ENCODE results near the gene ATXN2. TPM values are rescaled to one million over a fixed set of nuclear protein-coding genes. Genes with fewer than 3 reads are reported as not detected.
"Not testable (repeated sequence)": the region's sequence is repeated elsewhere in the genome, so short reads cannot be mapped to it uniquely, and the experiment has no call there.

Gene ATXN2
- total and polyA plus RNA-seq, 4 donors, result 51.7 to 99.2 (median 74.4) TPM

DNA sequence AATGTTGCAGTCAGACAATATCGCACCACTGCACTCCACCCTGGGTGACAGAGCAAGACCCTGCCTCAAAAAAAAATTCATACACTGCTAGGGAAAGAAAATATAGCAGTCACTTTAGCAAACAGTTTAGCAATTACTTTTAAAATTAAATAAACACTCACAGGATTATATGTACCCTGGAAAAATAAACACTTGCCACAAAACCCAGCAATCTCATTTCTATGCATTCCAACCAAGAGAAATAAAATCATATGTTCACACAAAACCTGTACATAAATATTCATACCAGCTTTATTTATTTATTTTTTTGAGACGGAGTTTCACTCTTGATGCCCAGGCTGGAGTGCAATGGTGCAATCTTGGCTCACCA, 20.2 kb downstream of the ATXN2 start:
- H3K9me3 ChIP-seq (ENCODE audit: control insufficient read depth, insufficient read depth, low read length), result no peaks in the 10 kb centered on the region
- 100% methylated on average over 1 of the region's 2 CpGs for WGBS (ENCODE audit: insufficient coverage)
- no peaks in the 10 kb centered on the region for H3K27me3 ChIP-seq (ENCODE audit: control insufficient read depth, insufficient read depth, low read length)
- DNase-seq (ENCODE audit: low read depth in 4 of 6, low spot score in 6 of 6), result no peak
- H3K4me1 ChIP-seq (ENCODE audit: control insufficient read depth, insufficient read depth, low read length), result peaks cover 3% of the 10 kb centered on the region
- H3K4me3 ChIP-seq (ENCODE audit: low read depth, low read length), result no peak overlapping the region
- no peak overlapping the region for H3K27ac ChIP-seq (ENCODE audit: low read depth, low read length)
- H3K36me3 ChIP-seq (ENCODE audit: control insufficient read depth, insufficient read depth, low read length), result peaks cover 10% of the 10 kb centered on the region

DNA sequence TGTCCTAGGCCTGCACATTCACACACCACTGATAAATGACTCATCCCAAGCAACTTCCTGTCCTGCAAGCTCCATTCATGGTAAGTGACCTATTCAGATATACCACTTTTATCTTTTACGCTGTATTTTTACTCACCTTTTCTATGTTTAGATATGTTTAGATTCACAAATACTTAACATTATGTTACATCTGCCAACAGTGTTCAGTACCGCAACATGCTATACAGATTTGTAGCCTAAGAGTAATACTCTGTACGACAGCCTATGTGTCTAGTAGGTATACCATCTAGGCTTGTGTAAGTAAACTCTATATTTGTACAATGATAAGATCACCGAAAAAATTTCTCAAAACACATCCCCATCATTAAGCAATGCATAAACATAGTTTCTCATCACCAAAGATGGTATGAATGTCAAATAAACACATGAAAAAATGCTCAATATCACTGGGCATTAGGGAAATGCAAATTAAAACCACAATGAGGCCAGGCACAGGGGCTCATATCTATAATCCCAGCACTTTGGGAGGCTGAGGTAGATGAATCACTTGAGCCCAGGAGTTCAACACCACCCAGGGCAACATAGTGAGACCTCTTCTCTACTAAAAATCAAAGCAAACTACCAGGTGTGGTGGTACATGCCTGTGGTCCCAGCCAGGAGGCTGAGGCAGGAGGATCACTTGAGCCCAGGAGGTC, 20.7 kb downstream of the ATXN2 start:
- Histone ChIP-seq H3K27ac (ENCODE audit: low read depth, low read length) (no peak overlapping the region), H3K4me3 (ENCODE audit: low read depth, low read length) (no peak overlapping the region), H3K27me3 (ENCODE audit: control insufficient read depth, insufficient read depth, low read length) (no peaks in the 10 kb centered on the region), H3K4me1 (ENCODE audit: control insufficient read depth, insufficient read depth, low read length) (peaks cover 3% of the 10 kb centered on the region), H3K9me3 (ENCODE audit: control insufficient read depth, insufficient read depth, low read length) (no peaks in the 10 kb centered on the region), H3K36me3 (ENCODE audit: control insufficient read depth, insufficient read depth, low read length) (peaks cover 10% of the 10 kb centered on the region)
- DNase-seq (ENCODE audit: low read depth in 4 of 6, low spot score in 6 of 6), result no peak
- no CpG with 5 or more reads among the region's 4 CpGs for WGBS (ENCODE audit: insufficient coverage)

DNA sequence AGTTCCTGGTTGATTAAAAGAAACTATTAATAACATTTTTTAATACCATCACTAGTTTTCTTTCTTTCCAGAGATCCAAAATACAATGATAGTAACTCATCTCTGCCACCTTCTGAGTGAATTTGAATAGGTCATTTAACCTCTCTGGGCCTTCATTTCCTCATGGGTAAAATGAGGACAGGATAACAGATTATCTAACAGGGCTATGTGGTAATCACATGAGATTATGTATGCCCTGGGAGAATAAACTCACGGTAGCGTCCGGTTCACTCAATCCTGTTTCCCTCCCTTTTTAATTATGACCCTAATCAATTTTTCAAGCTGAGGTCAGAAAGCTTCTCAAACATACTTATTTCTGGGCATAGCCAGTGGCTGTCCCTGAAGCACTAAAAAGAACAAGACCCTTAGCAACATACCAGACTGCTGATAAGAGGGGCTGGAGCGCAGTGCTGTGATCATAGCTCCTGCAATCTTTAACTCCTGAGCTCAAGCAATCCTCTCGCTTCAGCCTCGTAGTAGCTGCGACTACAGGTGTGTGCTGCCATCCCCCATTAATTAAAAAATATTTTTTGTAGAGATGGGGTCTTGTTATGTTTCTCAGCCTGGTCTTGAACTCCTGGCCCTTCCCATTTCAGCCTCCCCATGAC, 24.2 kb downstream of the ATXN2 start:
- DNase-seq (ENCODE audit: low read depth in 4 of 6, low spot score in 6 of 6), result no peak
- H3K4me3 ChIP-seq (ENCODE audit: low read depth, low read length), result no peak overlapping the region
- no peaks in the 10 kb centered on the region for H3K9me3 ChIP-seq (ENCODE audit: control insufficient read depth, insufficient read depth, low read length)
- WGBS (ENCODE audit: insufficient coverage), result 100% methylated on average over 1 of the region's 7 CpGs
- H3K27me3 ChIP-seq (ENCODE audit: control insufficient read depth, insufficient read depth, low read length), result no peaks in the 10 kb centered on the region
- H3K27ac ChIP-seq (ENCODE audit: low read depth, low read length), result no peak overlapping the region
- peaks cover 4% of the 10 kb centered on the region for H3K36me3 ChIP-seq (ENCODE audit: control insufficient read depth, insufficient read depth, low read length)
- no peaks in the 10 kb centered on the region for H3K4me1 ChIP-seq (ENCODE audit: control insufficient read depth, insufficient read depth, low read length)

DNA sequence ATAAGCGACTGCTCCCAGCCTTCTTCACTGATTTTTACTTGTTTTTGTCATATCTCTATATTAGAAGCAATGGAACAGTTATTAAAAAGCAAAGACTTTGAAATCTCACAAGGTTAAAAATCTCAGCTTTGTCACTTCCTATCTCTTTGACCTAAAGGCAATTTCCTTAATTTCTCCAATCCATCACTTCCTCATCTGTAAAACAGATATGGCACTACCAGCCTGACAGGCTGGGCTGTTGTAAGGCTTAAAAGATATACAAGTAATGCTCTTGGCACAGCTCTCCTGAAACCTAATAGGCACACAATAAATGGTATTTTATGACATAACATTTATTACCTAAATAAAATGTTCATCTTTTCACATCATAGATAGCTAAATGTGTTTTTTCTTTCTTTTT, 25.6 kb downstream of the ATXN2 start:
- Histone ChIP-seq H3K27ac (ENCODE audit: low read depth, low read length) (no peak overlapping the region), H3K27me3 (ENCODE audit: control insufficient read depth, insufficient read depth, low read length) (no peaks in the 10 kb centered on the region), H3K9me3 (ENCODE audit: control insufficient read depth, insufficient read depth, low read length) (no peaks in the 10 kb centered on the region), H3K4me1 (ENCODE audit: control insufficient read depth, insufficient read depth, low read length) (no peaks in the 10 kb centered on the region), H3K36me3 (ENCODE audit: control insufficient read depth, insufficient read depth, low read length) (no peaks in the 10 kb centered on the region), H3K4me3 (ENCODE audit: low read depth, low read length) (no peak overlapping the region)
- DNase-seq (ENCODE audit: low read depth in 4 of 6, low spot score in 6 of 6), result no peak
- no CpG with 5 or more reads among the region's 1 CpG for WGBS (ENCODE audit: insufficient coverage)

DNA sequence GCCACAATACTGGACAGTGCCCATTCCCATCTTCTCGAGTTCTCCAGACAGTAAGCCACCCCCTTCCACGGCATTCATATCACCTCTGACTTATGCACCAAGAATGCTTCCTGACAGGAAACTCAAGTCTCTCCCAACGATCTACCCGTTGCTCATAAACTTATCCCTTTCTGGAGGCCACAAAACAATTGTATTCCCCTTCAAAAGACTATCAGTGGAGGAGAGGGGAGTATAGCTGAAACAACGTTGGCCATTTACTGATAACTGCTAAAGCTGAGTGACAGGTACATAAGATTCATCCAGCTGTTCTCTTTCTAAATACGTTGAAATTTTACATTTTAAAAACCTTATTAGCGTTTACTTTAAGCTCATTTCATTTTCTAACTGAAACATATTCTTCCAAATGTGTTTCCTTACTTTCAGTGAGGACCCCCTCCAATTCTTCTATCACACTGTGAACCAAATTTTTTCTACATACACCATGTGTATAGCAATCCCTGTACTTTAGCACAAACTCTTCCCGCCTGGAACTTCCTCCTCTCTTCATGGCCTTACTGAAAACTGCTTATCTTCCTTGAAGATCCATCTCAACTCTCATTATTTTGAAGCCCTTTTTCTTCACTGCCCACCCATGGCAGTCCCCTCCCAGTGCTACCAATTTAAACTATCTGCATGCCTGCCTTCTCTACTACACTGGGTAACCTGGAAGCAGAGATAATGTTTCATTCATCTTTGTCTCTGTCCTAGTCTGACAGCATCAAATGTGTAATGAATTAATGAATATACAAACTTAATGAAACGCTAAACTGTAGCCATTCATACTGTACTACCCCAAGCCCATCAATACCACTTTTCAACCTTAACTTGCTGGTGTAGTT, 28.8 kb downstream of the ATXN2 start:
- H3K9me3 ChIP-seq (ENCODE audit: control insufficient read depth, insufficient read depth, low read length), result no peaks in the 10 kb centered on the region
- H3K27ac ChIP-seq (ENCODE audit: low read depth, low read length), result no peak overlapping the region
- H3K4me3 ChIP-seq (ENCODE audit: low read depth, low read length), result no peak overlapping the region
- no peaks in the 10 kb centered on the region for H3K27me3 ChIP-seq (ENCODE audit: control insufficient read depth, insufficient read depth, low read length)
- WGBS (ENCODE audit: insufficient coverage), result 90% methylated on average over 3 of the region's 9 CpGs
- no peaks in the 10 kb centered on the region for H3K4me1 ChIP-seq (ENCODE audit: control insufficient read depth, insufficient read depth, low read length)
- DNase-seq (ENCODE audit: low read depth in 4 of 6, low spot score in 6 of 6), result no peak
- no peaks in the 10 kb centered on the region for H3K36me3 ChIP-seq (ENCODE audit: control insufficient read depth, insufficient read depth, low read length)

DNA sequence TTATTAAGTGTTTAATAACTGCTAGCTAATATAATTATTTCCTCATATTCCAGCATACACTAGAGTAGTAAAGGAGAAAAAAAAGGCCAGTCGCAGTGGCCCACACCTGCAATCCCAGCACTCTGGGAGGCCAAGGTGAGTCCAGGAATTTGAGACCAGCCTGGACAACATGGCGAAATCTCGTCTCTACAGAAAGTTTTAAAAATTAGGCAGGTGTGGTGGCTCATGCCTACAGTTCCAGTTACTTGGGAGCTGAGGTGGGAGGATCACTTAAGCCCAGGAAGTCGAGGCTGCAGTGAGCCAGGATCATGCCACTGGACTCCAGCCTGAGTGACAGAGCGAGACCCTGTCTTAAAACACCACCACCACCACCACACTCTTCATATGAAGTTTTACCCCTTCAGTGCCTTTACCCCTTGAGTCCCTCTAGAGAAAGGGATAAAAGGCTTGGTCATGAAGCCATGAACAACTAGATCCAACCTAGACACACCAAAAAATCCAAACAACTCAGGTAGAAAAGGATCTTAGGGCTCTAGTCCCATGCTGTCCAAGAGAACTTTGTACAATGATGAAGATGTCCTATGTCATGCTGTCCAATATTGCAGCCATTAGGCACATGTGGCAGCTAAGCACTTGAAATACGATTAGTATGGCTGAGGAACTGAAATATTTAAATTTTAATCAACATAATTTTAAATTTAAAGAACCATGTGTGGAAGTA, 29.6 kb downstream of the ATXN2 start:
- Histone ChIP-seq H3K9me3 (ENCODE audit: control insufficient read depth, insufficient read depth, low read length) (no peaks in the 10 kb centered on the region), H3K4me1 (ENCODE audit: control insufficient read depth, insufficient read depth, low read length) (no peaks in the 10 kb centered on the region)

DNA sequence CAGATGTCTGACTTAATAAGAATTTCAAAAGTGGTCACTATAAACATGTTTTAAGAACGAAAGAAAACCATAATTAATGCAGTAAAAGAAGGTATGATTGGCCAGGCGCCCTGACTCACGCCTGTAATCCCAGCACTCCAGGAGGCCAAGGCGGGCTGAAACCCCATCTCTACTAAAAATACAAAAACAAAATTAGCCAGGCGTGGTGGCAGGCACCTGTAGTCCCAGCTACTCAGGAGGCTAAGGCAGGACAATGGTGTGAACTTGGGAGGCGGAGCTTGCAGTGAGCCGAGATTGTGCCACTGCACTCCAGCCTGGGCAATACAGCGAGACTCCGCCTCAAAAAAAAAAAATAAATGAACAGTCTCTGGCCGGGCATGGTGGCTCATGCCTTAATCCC, 38.3 kb downstream of the ATXN2 start:
- not testable (repeated sequence) for H3K27me3 ChIP-seq (ENCODE audit: control insufficient read depth, insufficient read depth, low read length); H3K4me3 ChIP-seq (ENCODE audit: low read depth, low read length); H3K9me3 ChIP-seq (ENCODE audit: control insufficient read depth, insufficient read depth, low read length); H3K27ac ChIP-seq (ENCODE audit: low read depth, low read length); H3K36me3 ChIP-seq (ENCODE audit: control insufficient read depth, insufficient read depth, low read length); H3K4me1 ChIP-seq (ENCODE audit: control insufficient read depth, insufficient read depth, low read length); DNase-seq (ENCODE audit: low read depth in 4 of 6, low spot score in 6 of 6)
- 89% methylated on average over 6 of the region's 10 CpGs for WGBS (ENCODE audit: insufficient coverage)

More for the DNA sequence above, 29.6 kb downstream of the ATXN2 start:
- Histone ChIP-seq H3K27ac (ENCODE audit: low read depth, low read length) (no peak overlapping the region), H3K27me3 (ENCODE audit: control insufficient read depth, insufficient read depth, low read length) (no peaks in the 10 kb centered on the region), H3K36me3 (ENCODE audit: control insufficient read depth, insufficient read depth, low read length) (no peaks in the 10 kb centered on the region), H3K4me3 (ENCODE audit: low read depth, low read length) (no peak overlapping the region)
- 94% methylated on average over 3 of the region's 6 CpGs for WGBS (ENCODE audit: insufficient coverage)
- DNase-seq (ENCODE audit: low read depth in 4 of 6, low spot score in 6 of 6), result no peak

DNA sequence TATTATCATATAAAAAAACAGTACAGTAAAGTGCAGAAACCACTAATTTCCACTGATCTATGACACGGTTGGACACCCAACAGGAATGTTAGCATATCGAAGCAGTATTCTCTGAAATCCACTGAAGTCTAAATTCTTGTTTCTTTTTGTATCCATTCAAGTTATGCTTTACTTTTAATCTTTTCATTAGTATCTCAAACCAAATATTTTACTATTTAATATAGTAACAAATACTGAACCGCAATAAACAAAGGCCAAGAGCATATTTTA, 41.1 kb downstream of the ATXN2 start:
- no peak for DNase-seq (ENCODE audit: low read depth in 4 of 6, low spot score in 6 of 6)
- no CpG with 5 or more reads among the region's 3 CpGs for WGBS (ENCODE audit: insufficient coverage)
- Histone ChIP-seq H3K4me1 (ENCODE audit: control insufficient read depth, insufficient read depth, low read length) (peaks cover 6% of the 10 kb centered on the region), H3K27ac (ENCODE audit: low read depth, low read length) (no peak overlapping the region), H3K27me3 (ENCODE audit: control insufficient read depth, insufficient read depth, low read length) (no peaks in the 10 kb centered on the region), H3K36me3 (ENCODE audit: control insufficient read depth, insufficient read depth, low read length) (peaks cover 2% of the 10 kb centered on the region), H3K4me3 (ENCODE audit: low read depth, low read length) (no peak overlapping the region), H3K9me3 (ENCODE audit: control insufficient read depth, insufficient read depth, low read length) (no peaks in the 10 kb centered on the region)

DNA sequence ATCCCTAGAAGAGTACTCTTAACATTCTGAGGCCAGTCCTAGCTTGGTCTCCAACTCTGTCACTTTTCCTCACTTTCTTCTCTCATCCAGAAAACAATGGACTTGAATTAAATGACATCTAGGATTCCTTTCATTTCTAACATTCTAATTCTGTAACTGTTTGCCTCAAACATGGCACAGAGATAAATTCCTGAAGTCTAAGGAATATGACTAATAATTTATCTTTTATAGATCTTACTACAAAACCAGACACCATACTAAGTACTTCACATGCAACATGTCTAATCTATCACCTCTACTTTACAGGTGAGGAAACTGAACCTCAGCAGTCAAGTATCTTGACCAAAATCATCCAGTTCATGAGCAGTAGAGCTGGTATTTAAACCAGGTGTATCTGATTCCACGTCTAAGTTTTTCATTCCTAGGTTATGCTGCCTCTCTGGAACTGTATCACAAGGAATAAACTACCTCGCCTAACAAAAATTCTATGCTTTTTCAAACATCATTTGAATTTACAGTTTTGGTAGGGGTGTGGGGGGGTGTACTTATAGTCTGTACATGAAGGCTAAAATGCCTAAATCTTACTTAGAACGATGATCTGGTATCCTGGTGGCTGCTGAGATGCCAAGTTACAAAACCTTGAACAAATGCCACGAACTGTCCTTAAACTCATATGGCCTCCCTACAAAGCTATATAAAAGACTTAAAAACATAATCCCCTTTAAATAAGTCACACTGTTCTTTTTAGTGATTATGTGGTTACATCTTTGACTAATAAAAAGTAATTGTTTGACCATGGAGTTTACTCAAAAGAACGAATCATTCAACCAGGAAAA, 41.6 kb downstream of the ATXN2 start:
- H3K27me3 ChIP-seq (ENCODE audit: control insufficient read depth, insufficient read depth, low read length), result no peaks in the 10 kb centered on the region
- WGBS (ENCODE audit: insufficient coverage), result no CpG with 5 or more reads among the region's 5 CpGs
- no peak overlapping the region for H3K4me3 ChIP-seq (ENCODE audit: low read depth, low read length)
- H3K9me3 ChIP-seq (ENCODE audit: control insufficient read depth, insufficient read depth, low read length), result no peaks in the 10 kb centered on the region
- H3K4me1 ChIP-seq (ENCODE audit: control insufficient read depth, insufficient read depth, low read length), result peaks cover 6% of the 10 kb centered on the region
- DNase-seq (ENCODE audit: low read depth in 4 of 6, low spot score in 6 of 6), result no peak
- peaks cover 2% of the 10 kb centered on the region for H3K36me3 ChIP-seq (ENCODE audit: control insufficient read depth, insufficient read depth, low read length)
- no peak overlapping the region for H3K27ac ChIP-seq (ENCODE audit: low read depth, low read length)
